GM15510 (cell line): ENCODE results near the gene CCDC57.
A peak's percentile ranks its signal among the peaks of the same experiment; 100 is the strongest.

ENCODE experiments used
- POLR2A ChIP-seq: IDR thresholded peaks from 3 replicates; pipeline ENCODE4 v1.6.1; 2011; ENCODE audit warnings: borderline replicate concordance; ENCODE audit not compliant: insufficient read length; ENCODE audit errors: extremely low read depth

CCDC57 gene

GRCh38 chr17:82205720-82206508, 6.7 kb downstream of the CCDC57 start:
- TF ChIP-seq POLR2A, result peak; percentile 88

GRCh38 chr17:82204831-82205719, 7.6 kb downstream of the CCDC57 start:
- no peak for TF ChIP-seq POLR2A

- TF ChIP-seq POLR2A, result no peak
Measured at GRCh38 chr17:82203920-82204319, 8.7 kb downstream of the CCDC57 start.

- no peak for TF ChIP-seq POLR2A
Measured at GRCh38 chr17:82202981-82203380, 9.7 kb downstream of the CCDC57 start.

GRCh38 chr17:82201498-82201910, 11.1 kb downstream of the CCDC57 start:
- no peak for TF ChIP-seq POLR2A

GRCh38 chr17:82200743-82201497, 11.7 kb downstream of the CCDC57 start:
- TF ChIP-seq POLR2A, result no peak

- no peak for TF ChIP-seq POLR2A
Measured at GRCh38 chr17:82200135-82200534, 12.5 kb downstream of the CCDC57 start.

GRCh38 chr17:82199496-82199895, 13.1 kb downstream of the CCDC57 start:
- TF ChIP-seq POLR2A, result no peak

- no peak for TF ChIP-seq POLR2A
Measured at GRCh38 chr17:82198092-82198491, 14.6 kb downstream of the CCDC57 start.

GRCh38 chr17:82195675-82196672, 16.7 kb downstream of the CCDC57 start:
- no peak for TF ChIP-seq POLR2A

GRCh38 chr17:82194765-82195164, 17.9 kb downstream of the CCDC57 start:
- TF ChIP-seq POLR2A, result no peak

- TF ChIP-seq POLR2A, result no peak
Measured at GRCh38 chr17:82193520-82194220, 19.0 kb downstream of the CCDC57 start.

- no peak for TF ChIP-seq POLR2A
Measured at GRCh38 chr17:82188001-82188961, 24.4 kb downstream of the CCDC57 start.

- TF ChIP-seq POLR2A, result no peak
Measured at GRCh38 chr17:82187500-82187899, 25.1 kb downstream of the CCDC57 start.
